ENCODE measurements around the gene OR1E1. TPM values are rescaled to one million over a fixed set of nuclear protein-coding genes. Genes with fewer than 3 reads are reported as not detected.
"Not testable (repeated sequence)": the region's sequence is repeated elsewhere in the genome, so short reads cannot be mapped to it uniquely, and the experiment has no call there.

OR1E1 gene
- total RNA-seq, 4 donors from 2014 or later, result not detected

- intact Hi-C loops (cut with DNase I; ENCODE audit: low total_unique reads), result no loop called here
- Histone ChIP-seq H3K4me1 (no peaks in the 10 kb centered on the region), H3K9me3 (no peaks in the 10 kb centered on the region), H3K27me3 (peaks cover 38% of the 10 kb centered on the region), H3K36me3 (no peaks in the 10 kb centered on the region), H3K27ac (no peak within 1 kb of the TSS), H3K4me3 (no peak within 1 kb of the TSS)
- DNase-seq, result no peak
- WGBS, 2 donors (ENCODE audit: low coverage in 1 of 2), result 55 to 96% methylated on average over 4 to 92 of the region's 92 CpGs
- in situ Hi-C loops (cut with MboI; ENCODE audit: low pct_ligation_motif_present in 1 of 4, low pct_unique_long_range_greater_than_20kb in 1 of 4, low sequenced_read_pairs in 3 of 4), result loop anchor here in 1 of 4 donors (25.0 kb wide), 1 partner anchor 101 kb away; the partner anchor contains the start of gene ASPA
- no peak for TF ChIP-seq POLR2A (IDR thresholded peaks at IDR 0.05)
- TF ChIP-seq POLR2AphosphoS5 (IDR thresholded peaks at IDR 0.05), result no peak
- no peak for TF ChIP-seq CTCF (IDR thresholded peaks at IDR 0.05)
- no peak for TF ChIP-seq EP300 (IDR thresholded peaks at IDR 0.05; ENCODE audit: low read depth)
These were observed 12.1 kb downstream of the OR1E1 start, which contains the start of gene OR3A2 for GRCh38 chr17:3385869-3386816. Gene OR3A2, minus strand, starts transcription at chr17:3386308.

- 65 to 67% methylated on average over 4 to 5 of the region's 5 CpGs for WGBS, 2 donors (ENCODE audit: low coverage in 1 of 2)
- no peaks in the 10 kb centered on the region for H3K4me1 ChIP-seq
- peaks cover 24% of the 10 kb centered on the region for H3K27me3 ChIP-seq
- no peak for TF ChIP-seq EP300 (IDR thresholded peaks at IDR 0.05; ENCODE audit: low read depth)
- no peak for TF ChIP-seq POLR2AphosphoS5 (IDR thresholded peaks at IDR 0.05)
- TF ChIP-seq POLR2A (IDR thresholded peaks at IDR 0.05), result no peak
- no peak for TF ChIP-seq CTCF (IDR thresholded peaks at IDR 0.05)
- in situ Hi-C loops (cut with MboI; ENCODE audit: low pct_ligation_motif_present in 1 of 4, low pct_unique_long_range_greater_than_20kb in 1 of 4, low sequenced_read_pairs in 3 of 4) (loop anchor here in 1 of 4 donors (25.0 kb wide), 1 partner anchor 105 kb away; the partner anchor contains the start of gene ASPA), intact Hi-C loops (cut with DNase I; ENCODE audit: low total_unique reads) (no loop called here)
- H3K36me3 ChIP-seq, result no peaks in the 10 kb centered on the region
- H3K4me3 ChIP-seq, result no peak overlapping the region
- no peak for DNase-seq
- no peaks in the 10 kb centered on the region for H3K9me3 ChIP-seq
- H3K27ac ChIP-seq, result no peak overlapping the region
These were observed 16.3 kb downstream of the OR1E1 start for GRCh38 chr17:3381957-3382356.

- Histone ChIP-seq H3K27me3 (no peaks in the 10 kb centered on the region), H3K36me3 (no peaks in the 10 kb centered on the region), H3K9me3 (peaks cover 0 to 10% of the 10 kb centered on the region in 2 donors), H3K4me1 (no peaks in the 10 kb centered on the region), H3K27ac (no peak overlapping the region), H3K4me3 (no peak overlapping the region)
- no peak for TF ChIP-seq EP300 (IDR thresholded peaks at IDR 0.05; ENCODE audit: low read depth)
- no peak for TF ChIP-seq POLR2A (IDR thresholded peaks at IDR 0.05)
- TF ChIP-seq POLR2AphosphoS5 (IDR thresholded peaks at IDR 0.05), result no peak
- no peak for TF ChIP-seq CTCF (IDR thresholded peaks at IDR 0.05)
- WGBS, 2 donors (ENCODE audit: low coverage in 1 of 2), result 71% methylated on average over 8 of the region's 8 CpGs; no CpG with 5 or more reads in 1 of the 2 donors
- in situ Hi-C loops (cut with MboI; ENCODE audit: low pct_ligation_motif_present in 1 of 4, low pct_unique_long_range_greater_than_20kb in 1 of 4, low sequenced_read_pairs in 3 of 4) (loop anchor here in 1 of 4 donors (25.0 kb wide), 1 partner anchor 109 kb away; the partner anchor contains the start of gene ASPA), intact Hi-C loops (cut with DNase I; ENCODE audit: low total_unique reads) (no loop called here)
- DNase-seq, result no peak
These were observed 19.9 kb downstream of the OR1E1 start for GRCh38 chr17:3378321-3378720.

- intact Hi-C loops (cut with DNase I; ENCODE audit: low total_unique reads); H3K27me3 ChIP-seq; H3K36me3 ChIP-seq; H3K4me3 ChIP-seq; H3K27ac ChIP-seq; DNase-seq; H3K4me1 ChIP-seq; H3K9me3 ChIP-seq: not testable (repeated sequence)
- in situ Hi-C loops (cut with MboI; ENCODE audit: low pct_ligation_motif_present in 1 of 4, low pct_unique_long_range_greater_than_20kb in 1 of 4, low sequenced_read_pairs in 3 of 4), result loop anchor here in 1 of 4 donors (25.0 kb wide), 1 partner anchor 91 kb away; the partner anchor contains the start of gene SPATA22
- WGBS, 2 donors (ENCODE audit: low coverage in 1 of 2), result no CpG with 5 or more reads among the region's 31 CpGs
These were observed 27.0 kb downstream of the OR1E1 start for GRCh38 chr17:3371167-3371566.

Small RNA genes within 50 kb of the gene (small RNA-seq; reads per million reads assigned to genes)
- gene OR1AC1P, result 0 reads per million in 4 donors

Other genes starting within 250 kb of the OR1E1 start
- gene OR1A2, start 200.9 kb downstream of the OR1E1 start, total RNA-seq, result not detected
- not detected for gene OR1A1, start 190.7 kb downstream of the OR1E1 start, total RNA-seq
- gene OR3A1, start 100.0 kb downstream of the OR1E1 start, total RNA-seq, result not detected
- gene OR3A2, start 12.1 kb downstream of the OR1E1 start, total RNA-seq, result not detected
- not detected for gene OR3A3, start 13.0 kb upstream of the OR1E1 start, total RNA-seq
- gene OR1E2, start 35.4 kb upstream of the OR1E1 start, total RNA-seq, result not detected
- gene SPATA22, start 73.4 kb upstream of the OR1E1 start, total RNA-seq, result not detected
- gene ASPA, start 77.6 kb upstream of the OR1E1 start, total RNA-seq, result 1 to 10 TPM in 3 of 4 donors, under 1 TPM in 1; 1.00 to 5.2 (median 2.9) TPM
- gene TRPV3, start 159.4 kb upstream of the OR1E1 start, total RNA-seq, result 1 to 10 TPM in 3 of 4 donors, under 1 TPM in 1; 0.20 to 7.1 (median 3.7) TPM
- 10 to 100 TPM in 3 of 4 donors, 1 to 10 TPM in 1; 7.0 to 30.7 (median 10.7) TPM for gene TRPV1, start 211.0 kb upstream of the OR1E1 start, total RNA-seq
- 10 to 100 TPM in 3 of 4 donors, 1 to 10 TPM in 1; 9.0 to 50.9 (median 24.2) TPM for gene SHPK, start 237.8 kb upstream of the OR1E1 start, total RNA-seq
- gene CTNS, start 238.3 kb upstream of the OR1E1 start, total RNA-seq, result 10 to 100 TPM in 3 of 4 donors, 1 to 10 TPM in 1; 1.2 to 25.7 (median 18.8) TPM